Trophoblast cell (in vitro differentiated cells and primary cell): ENCODE data around the gene FBXW4.

Source experiments
- DNase-seq, 2 donors: peaks; one replicate each; pipeline ENCODE4 v3.0.0-alpha.2; 2016
- H2AFZ ChIP-seq: 2 replicates; pipeline ENCODE4 v1.6.1; 2013; ENCODE audit warnings: low read length, moderate library complexity, mild to moderate bottlenecking; ENCODE audit not compliant: insufficient read depth, poor library complexity
- H2AK5ac ChIP-seq: 2 replicates; pipeline ENCODE4 v1.6.1; 2013; ENCODE audit warnings: mild to moderate bottlenecking, low read length
- H2BK120ac ChIP-seq: 2 replicates; pipeline ENCODE4 v1.6.1; 2013; ENCODE audit warnings: low read length, mild to moderate bottlenecking, moderate library complexity; ENCODE audit not compliant: insufficient read depth, poor library complexity
- H2BK12ac ChIP-seq: 2 replicates; pipeline ENCODE4 v1.6.1; 2013; ENCODE audit warnings: mild to moderate bottlenecking, low read length, moderate library complexity
- H2BK5ac ChIP-seq: 2 replicates; pipeline ENCODE4 v1.6.1; 2013; ENCODE audit warnings: low read length, low read depth, moderate library complexity, mild to moderate bottlenecking; ENCODE audit not compliant: poor library complexity
- H3K14ac ChIP-seq: 2 replicates; pipeline ENCODE4 v1.6.1; 2013; ENCODE audit warnings: mild to moderate bottlenecking, low read length
- H3K18ac ChIP-seq: 2 replicates; pipeline ENCODE4 v1.6.1; 2013; ENCODE audit warnings: mild to moderate bottlenecking, low read length
- H3K23ac ChIP-seq: 2 replicates; pipeline ENCODE4 v1.6.1; 2013; ENCODE audit warnings: low read length
- H3K27ac ChIP-seq: 2 replicates; pipeline ENCODE4 v1.5.1; 2013; ENCODE audit warnings: low read depth, mild to moderate bottlenecking, inconsistent platforms, low read length, moderate library complexity
- H3K27me3 ChIP-seq: 2 replicates; pipeline ENCODE4 v1.6.1; 2013; ENCODE audit warnings: inconsistent platforms, mild to moderate bottlenecking, low read length, moderate library complexity; ENCODE audit not compliant: insufficient read depth
- H3K36me3 ChIP-seq, 2 experiments: 1 replicate in 1 of 2; 2 replicates in 1 of 2; pipeline ENCODE4 v1.6.1; 2013; ENCODE audit warnings: low read length in 2 of 2, mild to moderate bottlenecking in 2 of 2, moderate library complexity in 1 of 2; ENCODE audit not compliant: insufficient read depth in 2 of 2, control insufficient read depth in 1 of 2
- H3K4ac ChIP-seq: 2 replicates; pipeline ENCODE4 v1.6.1; 2013; ENCODE audit warnings: low read depth, mild to moderate bottlenecking, low read length, moderate library complexity
- H3K4me1 ChIP-seq, 2 experiments: 1 replicate in 1 of 2; 2 replicates in 1 of 2; pipeline ENCODE4 v1.6.1; 2013; ENCODE audit warnings: low read length in 2 of 2, mild to moderate bottlenecking in 2 of 2, moderate library complexity in 1 of 2; ENCODE audit not compliant: insufficient read depth in 2 of 2, control insufficient read depth in 1 of 2
- H3K4me2 ChIP-seq: 2 replicates; pipeline ENCODE4 v1.6.1; 2013; ENCODE audit warnings: inconsistent platforms, mild to moderate bottlenecking, low read length, moderate library complexity
- H3K4me3 ChIP-seq: 2 replicates; pipeline ENCODE4 v1.5.1; 2013; ENCODE audit warnings: mild to moderate bottlenecking, low read depth, low read length, inconsistent platforms
- H3K79me1 ChIP-seq: one replicate; pipeline ENCODE4 v1.6.1; 2013; ENCODE audit warnings: low read length
- H3K79me2 ChIP-seq: 2 replicates; pipeline ENCODE4 v1.6.1; 2013; ENCODE audit warnings: low read length, mild to moderate bottlenecking; ENCODE audit not compliant: control insufficient read depth, insufficient read depth, poor library complexity
- H3K9ac ChIP-seq: 2 replicates; pipeline ENCODE4 v1.6.1; 2013; ENCODE audit warnings: mild to moderate bottlenecking, low read length
- H3K9me3 ChIP-seq: 2 replicates; pipeline ENCODE4 v1.6.1; 2013; ENCODE audit warnings: low read depth, mild to moderate bottlenecking, control low read depth, inconsistent platforms, low read length; ENCODE audit not compliant: insufficient read depth
- H4K12ac ChIP-seq: 2 replicates; pipeline ENCODE4 v1.6.1; 2013; ENCODE audit warnings: low read depth, mild to moderate bottlenecking, low read length, moderate library complexity
- H4K8ac ChIP-seq: 2 replicates; pipeline ENCODE4 v1.6.1; 2013; ENCODE audit warnings: low read depth, mild to moderate bottlenecking, low read length, moderate library complexity
- H4K91ac ChIP-seq: one replicate; pipeline ENCODE4 v1.6.1; 2013; ENCODE audit warnings: low read depth, mild to moderate bottlenecking, low read length, moderate library complexity
- WGBS: extraction: QIAGEN DNeasy Blood & Tissue Kit; methylation state at CpG from one replicate; pipeline ENCODE4 v1.1.7; 2013; ENCODE audit warnings: missing lambda C conversion rate; ENCODE audit not compliant: insufficient read length, insufficient coverage; ENCODE audit errors: extremely low coverage; 5-methylcytosine and 5-hydroxymethylcytosine counted together

FBXW4 gene

GRCh38 chr10:101716891-101717659, 22.1 kb upstream of the FBXW4 start:
- WGBS: no CpG with 5 or more reads among the region's 10 CpGs
- Histone ChIP-seq H4K8ac (no peak overlapping the region), H3K27ac (no peak overlapping the region)

GRCh38 chr10:101712997-101713396, 18.0 kb upstream of the FBXW4 start:
- no peak overlapping the region for H3K4me3 ChIP-seq
- H3K27me3 ChIP-seq: no peaks in the 10 kb centered on the region
- no peak for DNase-seq
- H3K36me3 ChIP-seq: no peaks in the 10 kb centered on the region
- no CpG with 5 or more reads among the region's 2 CpGs for WGBS
- no peaks in the 10 kb centered on the region for H3K9me3 ChIP-seq
- no peak overlapping the region for H2BK12ac ChIP-seq
- no peak overlapping the region for H3K18ac ChIP-seq
- no peaks in the 10 kb centered on the region for H3K79me2 ChIP-seq
- H2BK5ac ChIP-seq: no peak overlapping the region
- H4K8ac ChIP-seq: no peak overlapping the region
- H3K14ac ChIP-seq: no peak overlapping the region
- H3K4me1 ChIP-seq: no peaks in the 10 kb centered on the region
- no peak overlapping the region for H3K9ac ChIP-seq
- no peak overlapping the region for H4K12ac ChIP-seq
- no peak overlapping the region for H3K27ac ChIP-seq
- no peak overlapping the region for H4K91ac ChIP-seq
- no peak overlapping the region for H3K4me2 ChIP-seq
- H3K4ac ChIP-seq: no peak overlapping the region
- no peak overlapping the region for H2AFZ ChIP-seq
- no peaks in the 10 kb centered on the region for H3K79me1 ChIP-seq
- no peak overlapping the region for H2AK5ac ChIP-seq
- no peak overlapping the region for H3K23ac ChIP-seq
- H2BK120ac ChIP-seq: no peak overlapping the region

More at GRCh38 chr10:101716891-101717659, 22.1 kb upstream of the FBXW4 start:
- Histone ChIP-seq H4K91ac (no peak overlapping the region), H3K9me3 (no peaks in the 10 kb centered on the region), H3K36me3 (no peaks in the 10 kb centered on the region), H3K9ac (no peak overlapping the region), H3K4me2 (no peak overlapping the region), H2BK12ac (no peak overlapping the region), H3K4ac (no peak overlapping the region), H3K4me3 (no peak overlapping the region), H2BK120ac (no peak overlapping the region), H3K79me2 (no peaks in the 10 kb centered on the region), H3K79me1 (no peaks in the 10 kb centered on the region), H2BK5ac (no peak overlapping the region), H3K27me3 (no peaks in the 10 kb centered on the region), H3K14ac (no peak overlapping the region), H3K23ac (no peak overlapping the region), H3K18ac (no peak overlapping the region), H2AK5ac (no peak overlapping the region), H3K4me1 (no peaks in the 10 kb centered on the region), H2AFZ (no peak overlapping the region), H4K12ac (no peak overlapping the region)
- peak; percentile 85 to 94 for DNase-seq

GRCh38 chr10:101710793-101711192, 15.8 kb upstream of the FBXW4 start:
- H2AFZ ChIP-seq: no peak overlapping the region
- H4K12ac ChIP-seq: no peak overlapping the region
- H3K27me3 ChIP-seq: no peaks in the 10 kb centered on the region
- no peak overlapping the region for H3K14ac ChIP-seq
- H3K23ac ChIP-seq: no peak overlapping the region
- H3K27ac ChIP-seq: no peak overlapping the region
- H3K4me2 ChIP-seq: no peak overlapping the region
- H2AK5ac ChIP-seq: no peak overlapping the region
- H3K4ac ChIP-seq: no peak overlapping the region
- H3K4me1 ChIP-seq: no peaks in the 10 kb centered on the region
- no peak overlapping the region for H3K9ac ChIP-seq
- no peaks in the 10 kb centered on the region for H3K9me3 ChIP-seq
- no peaks in the 10 kb centered on the region for H3K36me3 ChIP-seq
- H4K91ac ChIP-seq: no peak overlapping the region
- DNase-seq: no peak
- no peaks in the 10 kb centered on the region for H3K79me1 ChIP-seq
- no peaks in the 10 kb centered on the region for H3K79me2 ChIP-seq
- no peak overlapping the region for H2BK5ac ChIP-seq
- H3K4me3 ChIP-seq: no peak overlapping the region
- no CpG with 5 or more reads among the region's 2 CpGs for WGBS
- no peak overlapping the region for H3K18ac ChIP-seq
- H2BK120ac ChIP-seq: no peak overlapping the region
- H4K8ac ChIP-seq: no peak overlapping the region
- no peak overlapping the region for H2BK12ac ChIP-seq

- Histone ChIP-seq H3K4me2 (no peak overlapping the region), H2AK5ac (no peak overlapping the region), H3K79me1 (no peaks in the 10 kb centered on the region), H2BK120ac (no peak overlapping the region), H3K23ac (no peak overlapping the region), H3K79me2 (no peaks in the 10 kb centered on the region), H3K4me1 (no peaks in the 10 kb centered on the region), H4K91ac (no peak overlapping the region), H3K18ac (no peak overlapping the region), H3K4me3 (no peak overlapping the region), H4K8ac (no peak overlapping the region), H3K9ac (no peak overlapping the region), H3K9me3 (no peaks in the 10 kb centered on the region), H3K36me3 (no peaks in the 10 kb centered on the region), H2AFZ (no peak overlapping the region), H3K4ac (no peak overlapping the region), H3K27ac (no peak overlapping the region), H4K12ac (no peak overlapping the region), H2BK5ac (no peak overlapping the region), H3K14ac (no peak overlapping the region), H2BK12ac (no peak overlapping the region), H3K27me3 (no peaks in the 10 kb centered on the region)
- WGBS: no CpG with 5 or more reads among the region's 9 CpGs
- DNase-seq: no peak
Measured at GRCh38 chr10:101710059-101710695, 15.2 kb upstream of the FBXW4 start.
